ENCODE data around the gene APOE. TPM values are rescaled to one million over a fixed set of nuclear protein-coding genes. Genes with fewer than 3 reads are reported as not detected.
"Not testable (repeated sequence)": the region's sequence is repeated elsewhere in the genome, so short reads cannot be mapped to it uniquely, and the experiment has no call there.

Gene APOE
- total and polyA plus RNA-seq, 9 of the 15 experiments (the other 6 are each of a cell fraction or from before 2014, with no cell fraction given), result 0.14 to 180 (median 58.1) TPM; not detected in 1

DNA sequence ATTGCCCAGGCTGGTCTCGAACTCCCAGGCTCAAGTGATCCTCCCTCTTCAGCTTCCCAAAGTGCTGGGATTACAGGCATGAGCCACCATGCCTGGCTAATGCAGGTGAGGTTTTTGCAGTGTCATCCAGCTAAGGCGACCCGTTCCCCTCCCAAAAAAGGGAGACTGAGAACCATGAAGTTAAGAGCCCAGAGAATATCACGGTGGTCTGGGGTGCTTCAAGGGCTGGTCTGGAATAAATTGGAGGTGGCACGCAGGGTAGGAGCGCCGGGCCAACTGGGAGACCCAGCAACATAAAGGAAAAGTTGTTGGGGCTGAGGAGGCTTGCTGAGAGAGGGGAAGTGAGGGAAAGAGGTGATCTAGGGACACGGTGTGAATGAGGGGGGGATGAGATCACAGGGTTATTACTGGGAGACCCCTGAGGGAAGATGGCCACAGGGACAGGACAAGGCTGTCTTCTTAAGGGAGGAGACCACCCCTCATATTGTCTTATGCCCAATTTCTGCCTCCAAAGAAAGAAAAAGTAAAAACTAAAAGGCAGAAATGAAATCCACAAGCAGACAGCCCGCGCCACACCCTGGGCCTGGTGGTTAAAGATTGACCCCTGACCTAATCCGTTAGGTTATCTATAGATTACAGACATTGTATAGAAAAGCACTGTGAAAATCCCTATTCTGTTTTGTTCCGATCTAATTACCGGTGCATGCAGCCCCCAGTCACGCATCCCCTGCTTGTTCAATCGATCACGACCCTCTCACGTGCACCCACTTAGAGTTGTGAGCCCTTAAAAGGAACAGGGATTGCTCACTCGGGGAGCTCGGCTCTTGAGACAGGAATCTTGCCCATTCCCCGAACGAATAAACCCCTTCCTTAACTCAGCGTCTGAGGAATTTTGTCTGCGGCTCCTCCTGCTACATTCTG, 8.2 kb downstream of the APOE start:
- Histone ChIP-seq H3K4me1 (replicated peaks in 1 of 2; ENCODE audit: control insufficient read depth in 2 of 2, insufficient read depth in 2 of 2, low read length in 2 of 2) (peaks cover 36 to 74% of the 10 kb centered on the region in 2 experiments), H2AFZ (ENCODE audit: low read depth, low read length) (peak overlapping the region; percentile 98), H3K27ac (ENCODE audit: extremely low read depth, low read depth, low read length) (peak overlapping the region; percentile 91), H3K9ac (ENCODE audit: insufficient read depth in 1 of 2, low read depth in 2 of 2, low read length in 2 of 2) (peak overlapping the region; percentile 85 to 92), H3K36me3 (ENCODE audit: control insufficient read depth, insufficient read depth, low read length) (peaks cover 12% of the 10 kb centered on the region; the same call in 1 of the 3 replicates), H3K4me2 (ENCODE audit: insufficient read depth, low read length) (peak overlapping the region; percentile 67), H3K4me3 (peak overlapping the region; percentile 43)
- not testable (repeated sequence) for H3K9me1 ChIP-seq (ENCODE audit: control insufficient read depth, insufficient read depth, low read length); BruUV-seq (replicated peaks); H3K79me2 ChIP-seq (ENCODE audit: control insufficient read depth, insufficient read depth, low read length); H3K27me3 ChIP-seq (ENCODE audit: control insufficient read depth in 2 of 2, insufficient read depth in 2 of 2, low read length in 2 of 2); H4K20me1 ChIP-seq (replicated peaks; ENCODE audit: control insufficient read depth, insufficient read depth, low read length); H3K9me3 ChIP-seq (replicated peaks; ENCODE audit: control insufficient read depth, insufficient read depth, low read depth, low read length)
- POLR2A ChIA-PET, result interaction anchor here (0.6 to 1.6 kb wide), 7 partner anchors 8 to 236 kb away, joined by 3 to 7 read pairs (median 3); partner anchors contain the start of gene APOE
- ATAC-seq, result peak; percentile 29
- intact Hi-C loops (cut with micrococcal nuclease) (loop anchor here (2.0 kb wide), 1 partner anchor 23 kb away; the partner anchor contains the start of gene TOMM40), in situ Hi-C loops (cut with MboI) (loop anchor here (5.0 kb wide), 1 partner anchor 39 kb away; no protein-coding TSS in a partner anchor)
- DNase-seq (ENCODE audit: extremely low read depth in 1 of 4, low spot score in 3 of 4), result peak in 2 of 4 experiments; percentile 37 to 72
- WGBS (ENCODE audit: insufficient coverage, low coverage, missing lambda C conversion rate), result 1% methylated on average over 22 of the region's 23 CpGs
- CTCF ChIA-PET (ENCODE audit: low intra/inter-chr PET ratio), result interaction anchor here (1.0 kb wide), 1 partner anchor 38 kb away, joined by 3 read pairs; no protein-coding TSS in a partner anchor
- peak; percentile 40 for FAIRE-seq
- TF ChIP-seq ZNF644 (tag; IDR thresholded peaks at IDR 0.05; ENCODE audit: low read depth), result peak; percentile 67; the same call in 1 of the 2 replicates
- TF ChIP-seq BHLHE40 (IDR thresholded peaks at IDR 0.05; ENCODE audit: low read length), result peak; percentile 45; the same call in 1 of the 2 replicates
- peak; percentile 61; the same call in 1 of the 2 replicates for TF ChIP-seq KLF6 (CRISPR knock-in tag; IDR thresholded peaks at IDR 0.05; ENCODE audit: borderline replicate concordance)
- TF ChIP-seq, protein P1, sequence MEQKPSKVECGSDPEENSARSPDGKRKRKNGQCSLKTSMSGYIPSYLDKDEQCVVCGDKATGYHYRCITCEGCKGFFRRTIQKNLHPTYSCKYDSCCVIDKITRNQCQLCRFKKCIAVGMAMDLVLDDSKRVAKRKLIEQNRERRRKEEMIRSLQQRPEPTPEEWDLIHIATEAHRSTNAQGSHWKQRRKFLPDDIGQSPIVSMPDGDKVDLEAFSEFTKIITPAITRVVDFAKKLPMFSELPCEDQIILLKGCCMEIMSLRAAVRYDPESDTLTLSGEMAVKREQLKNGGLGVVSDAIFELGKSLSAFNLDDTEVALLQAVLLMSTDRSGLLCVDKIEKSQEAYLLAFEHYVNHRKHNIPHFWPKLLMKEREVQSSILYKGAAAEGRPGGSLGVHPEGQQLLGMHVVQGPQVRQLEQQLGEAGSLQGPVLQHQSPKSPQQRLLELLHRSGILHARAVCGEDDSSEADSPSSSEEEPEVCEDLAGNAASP (IDR thresholded peaks at IDR 0.05), result peak; percentile 100
- TF ChIP-seq SOX6 (IDR thresholded peaks at IDR 0.05), result peak; percentile 92
- peak in 1 of 2 experiments; percentile 9; a peak in 1 of 4 replicates for TF ChIP-seq MAZ (CRISPR knock-in tag; conservative IDR thresholded peaks at IDR 0.05 in 1 of 2, IDR thresholded peaks at IDR 0.05 in 1 of 2)
- TF ChIP-seq SMARCA4 (IDR thresholded peaks at IDR 0.05), result peak; percentile 80
- peak; percentile 30; the same call in 1 of the 2 replicates for TF ChIP-seq PTTG1 (tag; IDR thresholded peaks at IDR 0.05; ENCODE audit: low read depth)
- peak; percentile 83 for TF ChIP-seq SMARCE1 (IDR thresholded peaks at IDR 0.05)
- peak; percentile 31; the same call in 1 of the 2 replicates for TF ChIP-seq NFIC (IDR thresholded peaks at IDR 0.05)
- peak; percentile 67; the same call in 1 of the 2 replicates for TF ChIP-seq ZNF766 (CRISPR knock-in tag; conservative IDR thresholded peaks at IDR 0.05)
- TF ChIP-seq SIN3A (IDR thresholded peaks at IDR 0.05; ENCODE audit: borderline replicate concordance in 2 of 2, control insufficient read depth in 1 of 2, low read depth in 2 of 2, low read length in 2 of 2), result 0 out of 4 replicates have a peak, but pooled peaks of 1 of the 2 experiments have one; percentile 14
- TF ChIP-seq, protein P2, sequence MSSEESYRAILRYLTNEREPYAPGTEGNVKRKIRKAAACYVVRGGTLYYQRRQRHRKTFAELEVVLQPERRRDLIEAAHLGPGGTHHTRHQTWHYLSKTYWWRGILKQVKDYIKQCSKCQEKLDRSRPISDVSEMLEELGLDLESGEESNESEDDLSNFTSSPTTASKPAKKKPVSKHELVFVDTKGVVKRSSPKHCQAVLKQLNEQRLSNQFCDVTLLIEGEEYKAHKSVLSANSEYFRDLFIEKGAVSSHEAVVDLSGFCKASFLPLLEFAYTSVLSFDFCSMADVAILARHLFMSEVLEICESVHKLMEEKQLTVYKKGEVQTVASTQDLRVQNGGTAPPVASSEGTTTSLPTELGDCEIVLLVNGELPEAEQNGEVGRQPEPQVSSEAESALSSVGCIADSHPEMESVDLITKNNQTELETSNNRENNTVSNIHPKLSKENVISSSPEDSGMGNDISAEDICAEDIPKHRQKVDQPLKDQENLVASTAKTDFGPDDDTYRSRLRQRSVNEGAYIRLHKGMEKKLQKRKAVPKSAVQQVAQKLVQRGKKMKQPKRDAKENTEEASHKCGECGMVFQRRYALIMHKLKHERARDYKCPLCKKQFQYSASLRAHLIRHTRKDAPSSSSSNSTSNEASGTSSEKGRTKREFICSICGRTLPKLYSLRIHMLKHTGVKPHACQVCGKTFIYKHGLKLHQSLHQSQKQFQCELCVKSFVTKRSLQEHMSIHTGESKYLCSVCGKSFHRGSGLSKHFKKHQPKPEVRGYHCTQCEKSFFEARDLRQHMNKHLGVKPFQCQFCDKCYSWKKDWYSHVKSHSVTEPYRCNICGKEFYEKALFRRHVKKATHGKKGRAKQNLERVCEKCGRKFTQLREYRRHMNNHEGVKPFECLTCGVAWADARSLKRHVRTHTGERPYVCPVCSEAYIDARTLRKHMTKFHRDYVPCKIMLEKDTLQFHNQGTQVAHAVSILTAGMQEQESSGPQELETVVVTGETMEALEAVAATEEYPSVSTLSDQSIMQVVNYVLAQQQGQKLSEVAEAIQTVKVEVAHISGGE (CRISPR knock-in tag; IDR thresholded peaks at IDR 0.05), result 0 out of 6 replicates have a peak, but pooled peaks of 1 of the 3 experiments have one; percentile 9
- peak; percentile 62 for TF ChIP-seq CXXC5 (CRISPR knock-in tag; IDR thresholded peaks at IDR 0.05)
- peak; percentile 37 for TF ChIP-seq L3MBTL2 (IDR thresholded peaks at IDR 0.05)
